Measurements from ENCODE around the gene SP100.

The SP100 gene

DNA sequence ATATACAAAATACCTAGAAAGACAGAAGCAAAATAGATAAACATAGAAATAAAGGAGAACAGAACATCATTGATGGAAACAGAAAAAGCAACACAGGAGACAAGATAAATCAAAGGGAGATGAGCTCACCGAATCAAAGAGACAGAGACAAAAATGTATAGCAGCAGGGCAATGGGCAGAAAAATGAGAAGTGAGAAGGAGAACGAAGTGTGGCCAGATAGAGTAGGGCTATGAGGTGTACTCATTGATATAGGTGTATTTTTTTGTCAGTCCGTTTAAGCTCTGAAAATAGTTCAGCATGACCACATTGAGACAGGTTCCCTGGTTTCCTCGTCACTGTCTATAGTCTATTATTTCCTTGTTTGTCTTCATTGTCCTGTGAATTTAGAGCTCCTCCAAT, 55.1 kb downstream of the SP100 start:
- H3K4me2 ChIP-seq (ENCODE audit: low read depth, low read length, poor library complexity, severe bottlenecking) = peak overlapping the region; percentile 1
- peak overlapping the region; percentile 16; the same call in 1 of the 2 replicates for H3K27ac ChIP-seq (ENCODE audit: low read depth, low read length)
- H2AFZ ChIP-seq (ENCODE audit: low read depth, low read length, severe bottlenecking) = no peak overlapping the region
- H3K27me3 ChIP-seq (ENCODE audit: low read length) = no peaks in the 10 kb centered on the region
- TF ChIP-seq, protein P1, sequence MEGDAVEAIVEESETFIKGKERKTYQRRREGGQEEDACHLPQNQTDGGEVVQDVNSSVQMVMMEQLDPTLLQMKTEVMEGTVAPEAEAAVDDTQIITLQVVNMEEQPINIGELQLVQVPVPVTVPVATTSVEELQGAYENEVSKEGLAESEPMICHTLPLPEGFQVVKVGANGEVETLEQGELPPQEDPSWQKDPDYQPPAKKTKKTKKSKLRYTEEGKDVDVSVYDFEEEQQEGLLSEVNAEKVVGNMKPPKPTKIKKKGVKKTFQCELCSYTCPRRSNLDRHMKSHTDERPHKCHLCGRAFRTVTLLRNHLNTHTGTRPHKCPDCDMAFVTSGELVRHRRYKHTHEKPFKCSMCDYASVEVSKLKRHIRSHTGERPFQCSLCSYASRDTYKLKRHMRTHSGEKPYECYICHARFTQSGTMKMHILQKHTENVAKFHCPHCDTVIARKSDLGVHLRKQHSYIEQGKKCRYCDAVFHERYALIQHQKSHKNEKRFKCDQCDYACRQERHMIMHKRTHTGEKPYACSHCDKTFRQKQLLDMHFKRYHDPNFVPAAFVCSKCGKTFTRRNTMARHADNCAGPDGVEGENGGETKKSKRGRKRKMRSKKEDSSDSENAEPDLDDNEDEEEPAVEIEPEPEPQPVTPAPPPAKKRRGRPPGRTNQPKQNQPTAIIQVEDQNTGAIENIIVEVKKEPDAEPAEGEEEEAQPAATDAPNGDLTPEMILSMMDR (IDR thresholded peaks at IDR 0.05; ENCODE audit: insufficient read depth, low read length, poor library complexity, severe bottlenecking) = no peak
- no peak for TF ChIP-seq EZH2phosphoT487 (conservative IDR thresholded peaks at IDR 0.05; ENCODE audit: low read length)
- no peak overlapping the region for H3K9ac ChIP-seq (ENCODE audit: low read length)
- H3K4me3 ChIP-seq (ENCODE audit: insufficient read depth, low read length, poor library complexity, severe bottlenecking) = no peak overlapping the region
- H3K79me2 ChIP-seq (ENCODE audit: insufficient read depth, low read length) = no peaks in the 10 kb centered on the region
- peaks cover 34% of the 10 kb centered on the region for H3K36me3 ChIP-seq (ENCODE audit: low read length)
- no peaks in the 10 kb centered on the region for H4K20me1 ChIP-seq (ENCODE audit: low read depth, low read length)
- no peaks in the 10 kb centered on the region for H3K9me2 ChIP-seq (replicated peaks; ENCODE audit: insufficient read depth, low read length)
- peaks cover 28% of the 10 kb centered on the region for H3F3A ChIP-seq (ENCODE audit: insufficient read depth)
- H3K9me3 ChIP-seq (ENCODE audit: insufficient read depth, low read length) = peaks cover 10% of the 10 kb centered on the region; the same call in 1 of the 2 replicates

DNA sequence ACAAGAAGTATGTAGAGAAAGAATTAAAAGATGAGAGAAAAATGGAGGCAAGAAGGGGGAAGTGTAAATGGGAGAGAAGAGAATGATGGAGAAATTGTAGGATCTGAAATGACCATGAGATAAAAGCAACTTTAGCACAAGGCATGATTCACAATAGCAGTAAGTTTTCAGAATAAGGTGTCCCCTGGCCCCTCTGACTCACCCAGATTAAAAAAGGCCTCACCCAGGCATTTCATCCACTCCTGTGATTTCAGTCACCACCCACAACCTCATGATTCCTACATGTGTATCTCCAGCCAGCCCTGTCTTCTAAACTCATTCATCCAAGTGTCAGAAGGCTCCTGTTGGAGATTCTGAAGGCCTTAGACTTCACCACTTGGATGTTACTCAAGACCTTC, 56.6 kb downstream of the SP100 start:
- peaks cover 28% of the 10 kb centered on the region for H3F3A ChIP-seq (ENCODE audit: insufficient read depth)
- H2AFZ ChIP-seq (ENCODE audit: low read depth, low read length, severe bottlenecking) = no peak overlapping the region
- no peaks in the 10 kb centered on the region for H3K9me2 ChIP-seq (replicated peaks; ENCODE audit: insufficient read depth, low read length)
- H3K79me2 ChIP-seq (ENCODE audit: insufficient read depth, low read length) = no peaks in the 10 kb centered on the region
- peaks cover 38% of the 10 kb centered on the region for H3K36me3 ChIP-seq (ENCODE audit: low read length)
- H3K27ac ChIP-seq (ENCODE audit: low read depth, low read length) = peak overlapping the region; percentile 59
- no peak overlapping the region for H3K9ac ChIP-seq (ENCODE audit: low read length)
- TF ChIP-seq, protein P1 (IDR thresholded peaks at IDR 0.05; ENCODE audit: insufficient read depth, low read length, poor library complexity, severe bottlenecking) = no peak
- TF ChIP-seq EZH2phosphoT487 (conservative IDR thresholded peaks at IDR 0.05; ENCODE audit: low read length) = no peak
- H3K9me3 ChIP-seq (ENCODE audit: insufficient read depth, low read length) = peaks cover 10% of the 10 kb centered on the region; the same call in 1 of the 2 replicates
- H3K4me2 ChIP-seq (ENCODE audit: low read depth, low read length, poor library complexity, severe bottlenecking) = peak overlapping the region; percentile 18
- H4K20me1 ChIP-seq (ENCODE audit: low read depth, low read length) = no peaks in the 10 kb centered on the region
- no peak overlapping the region for H3K4me3 ChIP-seq (ENCODE audit: insufficient read depth, low read length, poor library complexity, severe bottlenecking)
- H3K27me3 ChIP-seq (ENCODE audit: low read length) = no peaks in the 10 kb centered on the region

DNA sequence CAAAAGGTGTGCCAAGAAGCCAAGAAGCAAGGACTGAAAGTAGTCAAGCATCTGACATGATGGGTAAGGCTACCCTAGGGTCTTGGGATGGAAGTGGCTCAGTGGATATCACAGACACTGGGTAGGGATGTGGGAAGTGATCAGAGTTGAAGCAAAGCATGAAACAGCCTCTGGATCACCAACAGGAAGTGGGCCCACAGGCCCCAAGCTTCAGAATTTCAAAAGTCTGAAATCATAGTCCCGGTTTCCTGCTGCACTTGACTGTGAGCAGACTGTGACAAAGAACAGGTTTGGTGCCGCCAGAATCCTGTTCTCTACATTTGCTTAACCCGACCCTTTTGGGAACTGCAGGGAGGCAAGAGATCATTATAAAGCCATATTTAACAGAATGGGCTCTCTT, 57.4 kb downstream of the SP100 start:
- H3K27ac ChIP-seq (ENCODE audit: low read depth, low read length) = peak overlapping the region; percentile 59
- H3K4me2 ChIP-seq (ENCODE audit: low read depth, low read length, poor library complexity, severe bottlenecking) = no peak overlapping the region
- no peak overlapping the region for H2AFZ ChIP-seq (ENCODE audit: low read depth, low read length, severe bottlenecking)

More for the DNA sequence above, 57.4 kb downstream of the SP100 start:
- peaks cover 10% of the 10 kb centered on the region; the same call in 1 of the 2 replicates for H3K9me3 ChIP-seq (ENCODE audit: insufficient read depth, low read length)
- H3K4me3 ChIP-seq (ENCODE audit: insufficient read depth, low read length, poor library complexity, severe bottlenecking) = no peak overlapping the region
- H3K36me3 ChIP-seq (ENCODE audit: low read length) = peaks cover 32% of the 10 kb centered on the region
- H3K79me2 ChIP-seq (ENCODE audit: insufficient read depth, low read length) = no peaks in the 10 kb centered on the region
- H3K9me2 ChIP-seq (replicated peaks; ENCODE audit: insufficient read depth, low read length) = no peaks in the 10 kb centered on the region
- no peaks in the 10 kb centered on the region for H4K20me1 ChIP-seq (ENCODE audit: low read depth, low read length)
- H3K27me3 ChIP-seq (ENCODE audit: low read length) = no peaks in the 10 kb centered on the region
- H3F3A ChIP-seq (ENCODE audit: insufficient read depth) = peaks cover 28% of the 10 kb centered on the region
- H3K9ac ChIP-seq (ENCODE audit: low read length) = no peak overlapping the region
- TF ChIP-seq, protein P1 (IDR thresholded peaks at IDR 0.05; ENCODE audit: insufficient read depth, low read length, poor library complexity, severe bottlenecking) = no peak
- TF ChIP-seq EZH2phosphoT487 (conservative IDR thresholded peaks at IDR 0.05; ENCODE audit: low read length) = no peak
